ENCODE data around the gene KCNG2. TPM values are rescaled to one million over a fixed set of nuclear protein-coding genes. Genes with fewer than 3 reads are reported as not detected.
"Not testable (repeated sequence)": the region's sequence is repeated elsewhere in the genome, so short reads cannot be mapped to it uniquely, and the experiment has no call there.

The KCNG2 gene, protein sequence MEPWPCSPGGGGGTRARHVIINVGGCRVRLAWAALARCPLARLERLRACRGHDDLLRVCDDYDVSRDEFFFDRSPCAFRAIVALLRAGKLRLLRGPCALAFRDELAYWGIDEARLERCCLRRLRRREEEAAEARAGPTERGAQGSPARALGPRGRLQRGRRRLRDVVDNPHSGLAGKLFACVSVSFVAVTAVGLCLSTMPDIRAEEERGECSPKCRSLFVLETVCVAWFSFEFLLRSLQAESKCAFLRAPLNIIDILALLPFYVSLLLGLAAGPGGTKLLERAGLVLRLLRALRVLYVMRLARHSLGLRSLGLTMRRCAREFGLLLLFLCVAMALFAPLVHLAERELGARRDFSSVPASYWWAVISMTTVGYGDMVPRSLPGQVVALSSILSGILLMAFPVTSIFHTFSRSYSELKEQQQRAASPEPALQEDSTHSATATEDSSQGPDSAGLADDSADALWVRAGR
- total RNA-seq, result not detected

GRCh38 chr18:79797518-79798345, at the start of gene KCNG2:
KCNG2 (plus strand) TSS chr18:79797938; CDS start chr18:79863668, 65,730 bp downstream.
- no peak within 1 kb of the TSS for H3K27ac Mint-ChIP-seq
- peaks cover 7% of the 10 kb centered on the region in 2 donors for H3K36me3 Mint-ChIP-seq
- ATAC-seq (peak; percentile 45 to 77), DNase-seq (ENCODE audit: low spot score in 2 of 2) (peak in 1 of 2 donors; percentile 58)
- no peaks in the 10 kb centered on the region for H3K9me3 Mint-ChIP-seq

DNA sequence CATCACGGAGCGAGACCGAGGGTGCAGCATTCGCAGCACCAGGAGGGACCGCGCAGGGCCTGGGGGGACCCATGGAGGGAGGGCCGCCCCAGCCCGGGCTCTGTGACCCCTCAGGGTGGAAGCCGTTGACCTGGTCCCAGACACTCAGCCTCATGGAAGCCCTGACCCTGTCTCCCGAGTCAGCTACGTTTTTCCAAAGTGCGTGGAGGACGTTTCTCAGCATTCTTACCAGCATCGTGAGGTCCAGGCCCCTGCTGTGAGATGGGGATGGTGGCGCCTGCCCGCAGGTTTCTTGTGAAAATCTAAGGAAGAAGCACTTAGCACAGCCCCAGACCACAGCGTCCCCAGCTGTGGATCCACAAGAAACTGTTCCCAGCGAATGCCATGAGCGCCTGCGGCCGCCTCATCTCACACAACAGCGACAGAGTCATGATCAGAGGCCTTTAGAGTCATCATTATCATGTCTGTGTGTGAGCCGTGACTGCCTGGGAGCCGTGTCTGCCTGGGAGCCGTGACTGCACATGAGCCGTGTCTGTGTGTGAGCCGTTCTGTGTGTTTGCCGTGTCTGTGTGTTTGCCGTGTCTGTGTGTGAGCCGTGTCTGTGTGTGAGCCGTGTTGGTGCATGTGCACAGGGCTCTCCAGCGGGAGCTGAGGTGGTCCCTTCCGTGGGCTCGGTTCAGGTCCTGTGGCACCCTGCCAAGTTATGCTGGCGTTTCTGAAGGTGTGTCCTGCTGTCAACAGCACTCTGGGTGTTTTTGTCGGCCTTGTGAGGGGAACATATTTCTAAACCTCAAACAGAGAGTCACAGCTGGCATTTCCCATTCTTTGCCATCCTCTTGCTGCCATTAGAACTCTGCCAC, 49.2 kb upstream of the KCNG2 start:
- H3K27ac Mint-ChIP-seq, result peak overlapping the region in 1 of 2 donors; percentile 60
- peaks cover 29 to 30% of the 10 kb centered on the region in 2 donors for H3K36me3 Mint-ChIP-seq
- no peaks in the 10 kb centered on the region for H3K9me3 Mint-ChIP-seq
- DNase-seq (ENCODE audit: low spot score in 2 of 2) (no peak), ATAC-seq (no peak)

DNA sequence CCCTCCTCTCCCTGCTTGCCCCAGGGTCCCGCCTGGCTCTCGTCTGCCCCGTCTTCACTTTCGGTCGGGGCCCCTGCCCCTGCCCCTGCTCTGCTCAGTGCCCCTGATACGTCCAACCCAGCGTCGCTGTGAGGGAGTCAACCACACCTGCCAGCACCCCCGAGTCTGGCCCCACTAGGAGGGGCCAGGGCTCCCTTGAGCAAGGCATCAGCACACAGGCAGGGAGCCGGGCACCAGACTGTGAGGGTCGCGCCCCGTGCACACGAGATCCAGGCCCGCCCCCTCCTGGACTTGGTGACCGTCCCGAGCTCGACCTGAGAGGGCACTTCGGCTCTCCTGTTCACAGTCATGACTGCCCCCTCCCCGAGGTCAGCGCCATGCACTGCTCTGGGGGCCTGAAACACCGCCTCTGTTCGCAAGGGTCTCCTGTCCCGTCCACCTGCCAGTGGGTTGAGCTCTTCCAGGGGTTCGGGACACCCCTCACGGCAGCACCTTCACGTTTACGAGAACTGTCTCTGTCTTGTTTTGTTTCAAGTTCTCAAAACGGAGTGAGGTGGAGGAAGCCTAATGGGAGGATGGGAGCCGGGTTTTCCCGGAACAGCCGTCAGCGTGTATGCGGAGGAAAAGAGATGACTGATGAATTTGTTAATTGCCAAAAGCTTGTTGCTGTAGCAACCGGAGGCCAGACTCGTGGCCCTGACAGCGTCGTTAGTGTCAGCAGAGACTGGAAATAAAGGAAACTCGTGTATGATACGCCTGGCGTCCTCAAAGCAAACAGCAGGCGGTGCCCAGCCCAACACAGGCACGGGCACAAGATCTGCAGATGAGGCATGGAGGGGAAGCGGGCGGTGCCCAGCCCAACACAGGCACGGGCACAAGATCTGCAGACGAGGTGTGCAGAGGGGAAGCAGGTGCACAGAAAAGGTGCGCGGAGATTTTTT, 48.2 kb upstream of the KCNG2 start:
- Mint-ChIP-seq H3K9me3 (no peaks in the 10 kb centered on the region), H3K27ac (no peak overlapping the region), H3K36me3 (peaks cover 24 to 29% of the 10 kb centered on the region in 2 donors)
- DNase-seq (ENCODE audit: low spot score in 2 of 2), result peak in 1 of 2 donors; percentile 43
- ATAC-seq, result peak in 1 of 2 donors; percentile 20

DNA sequence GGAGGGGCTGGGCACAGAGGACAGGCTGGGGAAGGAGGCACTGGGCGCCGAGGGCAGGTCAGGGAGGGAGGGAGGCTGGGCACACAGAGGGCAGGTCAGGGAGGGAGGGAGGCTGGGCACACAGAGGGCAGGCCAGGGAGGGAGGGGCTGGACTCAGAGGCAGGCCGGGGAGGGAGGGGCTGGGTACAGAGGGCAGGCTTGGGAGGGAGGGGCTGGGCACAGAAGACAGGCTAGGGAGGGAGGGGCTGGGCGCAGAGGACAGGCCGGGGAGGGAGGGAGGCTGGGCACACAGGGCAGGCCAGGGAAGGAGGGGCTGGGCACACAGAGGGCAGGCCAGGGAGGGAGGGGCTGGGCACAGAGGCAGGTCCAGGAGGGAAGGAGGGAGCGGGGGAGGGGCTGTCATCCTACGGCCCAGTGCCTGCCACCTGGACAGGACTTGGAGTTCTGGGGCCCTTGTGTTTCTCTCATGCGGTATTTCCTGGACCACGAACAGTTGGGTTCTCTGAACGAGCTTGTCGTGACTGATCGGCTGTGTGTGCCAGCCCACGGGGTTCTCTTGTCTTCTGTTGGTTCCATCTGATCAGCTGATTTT, 46.7 kb upstream of the KCNG2 start:
- peaks cover 35 to 44% of the 10 kb centered on the region in 2 donors for H3K36me3 Mint-ChIP-seq
- H3K27ac Mint-ChIP-seq, result no peak overlapping the region
- H3K9me3 Mint-ChIP-seq, result peaks cover 0 to 5% of the 10 kb centered on the region in 2 donors
- peak in 1 of 2 donors; percentile 16 for DNase-seq (ENCODE audit: low spot score in 2 of 2)
- ATAC-seq, result no peak

- H3K36me3 Mint-ChIP-seq, result peaks cover 45 to 46% of the 10 kb centered on the region in 2 donors
- ATAC-seq, H3K27ac Mint-ChIP-seq, H3K9me3 Mint-ChIP-seq: not testable (repeated sequence)
- peak in 1 of 2 donors; percentile 18 for DNase-seq (ENCODE audit: low spot score in 2 of 2)
These were observed 45.7 kb upstream of the KCNG2 start for GRCh38 chr18:79751918-79752578.

DNA sequence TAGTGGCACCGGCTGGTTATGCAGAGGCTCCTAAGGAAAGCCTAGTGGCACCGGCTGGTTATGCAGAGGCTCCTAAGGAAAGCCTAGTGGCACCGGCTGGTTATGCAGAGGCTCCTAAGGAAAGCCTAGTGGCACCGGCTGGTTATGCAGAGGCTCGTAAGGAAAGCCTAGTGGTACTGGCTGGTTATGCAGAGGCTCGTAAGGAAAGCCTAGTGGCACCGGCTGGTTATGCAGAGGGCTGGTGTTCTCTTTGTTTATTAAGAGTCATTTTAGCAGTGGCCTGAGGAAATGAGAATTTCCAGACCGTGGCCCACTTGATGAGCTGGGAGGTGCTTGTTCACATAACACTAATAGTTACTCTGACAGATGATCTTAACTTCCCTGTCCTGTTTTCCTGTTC, 44.8 kb upstream of the KCNG2 start:
- H3K27ac Mint-ChIP-seq; ATAC-seq; DNase-seq (ENCODE audit: low spot score in 2 of 2): not testable (repeated sequence)
- Mint-ChIP-seq H3K36me3 (peaks cover 54 to 55% of the 10 kb centered on the region in 2 donors), H3K9me3 (peaks cover 2 to 15% of the 10 kb centered on the region in 2 donors)

DNA sequence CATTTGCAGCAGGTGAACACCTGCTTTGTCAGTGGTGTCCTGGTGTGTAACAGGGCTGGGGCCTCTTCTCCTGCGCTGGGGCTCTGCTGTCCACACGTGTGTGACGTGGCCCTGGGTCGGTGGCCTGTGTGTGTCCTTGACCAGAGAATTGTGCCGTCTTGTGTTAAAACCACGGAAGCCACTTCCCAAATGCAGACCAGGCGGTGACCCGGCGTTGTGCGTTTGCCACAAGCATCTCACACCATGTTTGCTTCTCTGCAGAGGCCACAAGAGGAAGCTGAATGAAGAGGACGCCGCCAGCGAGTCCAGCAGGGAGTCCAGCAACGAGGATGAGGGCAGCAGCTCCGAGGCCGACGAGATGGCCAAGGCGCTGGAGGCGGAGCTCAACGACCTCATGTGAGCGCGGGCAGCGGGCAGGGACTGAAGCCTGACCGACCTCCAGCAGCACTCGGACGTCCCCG, 44.3 kb upstream of the KCNG2 start:
- Mint-ChIP-seq H3K9me3 (peaks cover 6 to 16% of the 10 kb centered on the region in 2 donors), H3K36me3 (peaks cover 58 to 59% of the 10 kb centered on the region in 2 donors), H3K27ac (no peak overlapping the region)
- ATAC-seq (no peak), DNase-seq (ENCODE audit: low spot score in 2 of 2) (no peak)

DNA sequence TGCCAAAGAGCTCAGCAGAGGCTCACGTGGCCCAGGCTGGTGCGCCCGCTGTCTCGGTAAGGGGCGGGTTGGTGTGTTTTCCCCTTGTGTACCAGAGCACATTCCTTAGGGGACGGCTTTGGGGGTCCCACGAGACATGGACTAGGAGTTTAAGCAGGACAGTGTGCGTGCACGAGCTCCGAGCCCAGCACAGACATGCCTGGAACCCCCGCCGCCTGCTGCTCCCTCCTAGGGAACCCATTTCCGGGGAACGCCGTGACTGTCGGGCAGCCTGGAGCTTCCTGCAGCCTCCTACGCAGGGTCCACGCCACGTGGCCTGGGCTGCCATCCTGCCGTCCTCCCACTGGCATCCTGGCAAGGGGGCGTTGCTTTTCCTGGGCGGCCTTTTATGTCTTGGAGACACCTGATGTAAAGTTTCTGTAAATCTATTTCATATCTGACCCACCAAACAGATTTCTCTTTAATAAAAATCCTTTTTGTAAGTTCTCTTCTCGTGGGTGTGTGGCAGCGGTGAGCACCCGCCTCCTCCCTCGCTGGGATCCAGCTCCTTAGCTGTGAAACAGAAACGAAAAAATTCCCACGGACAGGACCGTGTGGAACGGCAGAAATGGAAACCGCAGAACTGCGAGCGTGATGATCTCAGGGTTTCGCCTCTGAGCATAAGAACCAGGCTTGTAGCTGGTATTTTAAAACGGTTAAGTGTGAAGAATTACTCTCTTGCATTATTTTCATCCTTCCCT, 43.5 kb upstream of the KCNG2 start:
- peak in 1 of 2 donors; percentile 7 for ATAC-seq
- no peak overlapping the region for H3K27ac Mint-ChIP-seq

DNA sequence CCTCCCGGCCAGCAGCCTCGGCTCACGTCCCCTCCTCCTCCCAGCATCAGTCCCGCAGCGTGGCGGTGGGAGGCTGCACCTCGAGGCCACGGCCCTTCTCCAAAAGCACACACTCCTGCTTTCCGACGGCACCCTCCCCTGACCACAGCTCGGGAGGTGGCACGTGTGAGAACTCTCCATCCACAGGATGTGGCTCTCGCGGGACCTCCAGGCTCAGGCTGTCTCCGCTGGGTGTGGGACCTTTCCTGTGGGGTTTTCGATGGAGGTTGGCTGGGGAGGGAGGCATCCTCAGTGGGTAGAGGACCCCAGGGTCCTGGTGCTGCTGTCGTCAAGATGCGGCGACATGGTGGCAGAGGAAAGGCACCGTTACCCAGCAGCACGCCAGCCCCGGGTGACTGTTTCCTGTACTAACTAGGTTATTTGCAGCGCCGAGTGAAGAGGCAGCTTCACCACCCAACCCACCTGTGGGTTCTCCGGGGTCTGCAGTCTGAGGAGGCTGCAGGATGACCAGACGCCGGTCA, 42.8 kb upstream of the KCNG2 start:
- DNase-seq (ENCODE audit: low spot score in 2 of 2), result peak in 1 of 2 donors; percentile 28
- Mint-ChIP-seq H3K36me3 (peaks cover 49 to 59% of the 10 kb centered on the region in 2 donors), H3K9me3 (peaks cover 11 to 21% of the 10 kb centered on the region in 2 donors), H3K27ac (peak overlapping the region; percentile 64 to 78)
- ATAC-seq, result no peak

More for the DNA sequence above, 43.5 kb upstream of the KCNG2 start:
- peak in 1 of 2 donors; percentile 50 for DNase-seq (ENCODE audit: low spot score in 2 of 2)
- Mint-ChIP-seq H3K9me3 (peaks cover 10 to 20% of the 10 kb centered on the region in 2 donors), H3K36me3 (peaks cover 56 to 63% of the 10 kb centered on the region in 2 donors)

GRCh38 chr18:79755496-79756142, 42.1 kb upstream of the KCNG2 start:
- Mint-ChIP-seq H3K9me3 (peaks cover 11 to 21% of the 10 kb centered on the region in 2 donors), H3K27ac (peak overlapping the region; percentile 64 to 78), H3K36me3 (peaks cover 48 to 60% of the 10 kb centered on the region in 2 donors)
- ATAC-seq (peak in 1 of 2 donors; percentile 29), DNase-seq (ENCODE audit: low spot score in 2 of 2) (peak in 1 of 2 donors; percentile 52)

- H3K9me3 Mint-ChIP-seq, result peaks cover 15 to 24% of the 10 kb centered on the region in 2 donors
- ATAC-seq (peak in 1 of 2 donors; percentile 14), DNase-seq (ENCODE audit: low spot score in 2 of 2) (no peak)
- no peak overlapping the region for H3K27ac Mint-ChIP-seq
- peaks cover 48 to 65% of the 10 kb centered on the region in 2 donors for H3K36me3 Mint-ChIP-seq
These were observed 41.6 kb upstream of the KCNG2 start for GRCh38 chr18:79756143-79756500.

DNA sequence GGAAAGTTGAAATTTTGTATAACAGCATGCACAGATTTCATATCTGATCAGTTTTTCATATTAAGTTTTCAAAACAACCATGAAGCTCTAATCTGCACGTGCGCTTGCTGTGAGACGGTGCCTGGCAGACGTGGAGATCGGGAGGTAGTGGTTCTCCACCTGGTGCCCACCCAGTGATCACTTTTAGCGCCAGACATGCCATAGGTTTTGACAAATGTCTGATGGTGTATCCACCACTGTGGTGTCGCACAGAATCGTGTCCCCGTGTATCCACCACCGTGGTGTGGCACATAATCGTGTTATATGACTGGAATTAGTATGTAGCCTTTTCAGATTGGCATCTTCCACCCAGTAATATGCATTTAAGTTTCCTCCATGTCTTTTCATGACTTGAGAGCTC, 40.9 kb upstream of the KCNG2 start:
- H3K9me3 Mint-ChIP-seq, result peaks cover 15 to 24% of the 10 kb centered on the region in 2 donors
- no peak overlapping the region for H3K27ac Mint-ChIP-seq
- no peak for ATAC-seq
- peaks cover 48 to 65% of the 10 kb centered on the region in 2 donors for H3K36me3 Mint-ChIP-seq
- no peak for DNase-seq (ENCODE audit: low spot score in 2 of 2)

GRCh38 chr18:79760348-79760747, 37.4 kb upstream of the KCNG2 start:
- Mint-ChIP-seq H3K9me3 (peaks cover 24 to 32% of the 10 kb centered on the region in 2 donors), H3K36me3 (peaks cover 36 to 43% of the 10 kb centered on the region in 2 donors)

More at GRCh38 chr18:79760348-79760747, 37.4 kb upstream of the KCNG2 start:
- DNase-seq (ENCODE audit: low spot score in 2 of 2), result no peak
- H3K27ac Mint-ChIP-seq, result peak overlapping the region in 1 of 2 donors; percentile 10
- ATAC-seq, result no peak
